ENCODE data around the gene PGAP2. TPM values are rescaled to one million over a fixed set of nuclear protein-coding genes. Genes with fewer than 3 reads are reported as not detected.

Gene PGAP2
- total RNA-seq, 2 donors from 2014 or later = 26.6 to 33.5 TPM

DNA sequence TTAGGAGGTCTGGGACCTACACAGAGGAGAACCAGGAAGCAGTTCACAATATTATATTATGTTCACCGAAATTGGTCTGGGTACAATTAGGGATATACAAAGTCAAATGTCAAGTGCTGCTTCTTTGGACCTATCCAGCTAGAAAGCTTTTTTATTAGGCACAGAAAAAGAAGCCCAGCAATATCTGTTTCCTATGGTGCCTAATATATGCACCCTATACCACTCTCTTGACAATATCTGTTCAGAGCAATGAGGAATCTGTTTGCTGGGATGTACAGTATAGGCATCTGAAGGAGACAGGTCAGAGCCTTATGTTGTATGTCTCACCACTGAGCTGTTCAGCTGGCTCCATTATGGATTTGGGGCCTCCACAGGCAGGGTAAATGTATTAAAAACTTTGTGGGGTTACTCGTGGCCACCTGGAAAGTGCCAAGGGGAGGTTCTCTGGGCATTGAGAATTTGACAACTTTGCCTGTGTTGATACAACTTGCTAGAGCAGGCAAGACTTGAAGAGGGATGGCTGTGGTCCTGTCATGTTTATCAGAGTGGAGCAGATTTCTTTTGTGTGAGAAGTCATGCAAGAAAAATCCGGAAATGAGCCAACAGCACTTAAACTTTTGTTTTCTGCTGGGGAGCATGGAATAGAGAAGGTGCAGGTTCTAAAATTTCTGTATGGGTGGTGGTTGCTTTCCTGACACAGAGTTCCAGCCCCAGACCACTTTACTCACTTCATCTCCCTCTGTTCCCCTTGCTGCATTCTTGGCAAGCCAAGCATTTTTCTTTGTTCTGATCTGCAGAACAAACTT lies 57.2 kb downstream of the PGAP2 start:
- Histone ChIP-seq H3K27ac (peak overlapping the region; percentile 19 to 30), H3K27me3 (replicated peaks; ENCODE audit: insufficient read depth) (no peaks in the 10 kb centered on the region), H3K36me3 (no peaks in the 10 kb centered on the region), H3K4me1 (replicated peaks) (peaks cover 17% of the 10 kb centered on the region), H3K9me3 (no peaks in the 10 kb centered on the region), H3K4me3 (no peak overlapping the region)
- intact Hi-C loops (cut with DNase I) = no loop called here
- WGBS = 32% methylated on average over 3 of the region's 3 CpGs
- DNase-seq (ENCODE audit: low spot score) = peak; percentile 22
- TF ChIP-seq, protein P1, sequence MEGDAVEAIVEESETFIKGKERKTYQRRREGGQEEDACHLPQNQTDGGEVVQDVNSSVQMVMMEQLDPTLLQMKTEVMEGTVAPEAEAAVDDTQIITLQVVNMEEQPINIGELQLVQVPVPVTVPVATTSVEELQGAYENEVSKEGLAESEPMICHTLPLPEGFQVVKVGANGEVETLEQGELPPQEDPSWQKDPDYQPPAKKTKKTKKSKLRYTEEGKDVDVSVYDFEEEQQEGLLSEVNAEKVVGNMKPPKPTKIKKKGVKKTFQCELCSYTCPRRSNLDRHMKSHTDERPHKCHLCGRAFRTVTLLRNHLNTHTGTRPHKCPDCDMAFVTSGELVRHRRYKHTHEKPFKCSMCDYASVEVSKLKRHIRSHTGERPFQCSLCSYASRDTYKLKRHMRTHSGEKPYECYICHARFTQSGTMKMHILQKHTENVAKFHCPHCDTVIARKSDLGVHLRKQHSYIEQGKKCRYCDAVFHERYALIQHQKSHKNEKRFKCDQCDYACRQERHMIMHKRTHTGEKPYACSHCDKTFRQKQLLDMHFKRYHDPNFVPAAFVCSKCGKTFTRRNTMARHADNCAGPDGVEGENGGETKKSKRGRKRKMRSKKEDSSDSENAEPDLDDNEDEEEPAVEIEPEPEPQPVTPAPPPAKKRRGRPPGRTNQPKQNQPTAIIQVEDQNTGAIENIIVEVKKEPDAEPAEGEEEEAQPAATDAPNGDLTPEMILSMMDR (IDR thresholded peaks at IDR 0.05) = no peak
- no peak for TF ChIP-seq POLR2AphosphoS5 (IDR thresholded peaks at IDR 0.05)
- no peak for TF ChIP-seq POLR2A (IDR thresholded peaks at IDR 0.05)

DNA sequence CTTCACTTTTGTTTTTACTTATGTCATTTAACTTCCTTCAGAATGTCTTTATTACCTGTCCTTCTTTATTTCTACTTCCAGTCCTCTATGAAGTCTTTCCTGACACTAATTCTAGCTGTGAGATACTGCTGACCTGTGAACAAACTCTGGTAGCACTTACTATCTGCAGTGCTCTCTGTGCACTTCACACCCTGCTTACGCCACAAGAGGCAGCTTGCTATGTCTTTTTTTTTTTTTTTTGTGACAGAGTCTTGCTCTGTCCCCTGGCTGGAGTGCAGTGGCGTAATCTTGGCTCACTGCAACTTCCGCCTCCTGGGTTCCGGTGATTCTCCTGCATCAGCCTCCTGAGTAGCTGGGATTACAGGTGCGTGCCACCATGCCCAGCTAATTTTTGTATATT lies 57.8 kb downstream of the PGAP2 start:
- H3K4me3 ChIP-seq = no peak overlapping the region
- intact Hi-C loops (cut with DNase I) = no loop called here
- no peak for DNase-seq (ENCODE audit: low spot score)
- H3K27ac ChIP-seq = peak overlapping the region; percentile 19 to 30
- no peak for TF ChIP-seq POLR2A (IDR thresholded peaks at IDR 0.05)
- TF ChIP-seq POLR2AphosphoS5 (IDR thresholded peaks at IDR 0.05) = no peak
- TF ChIP-seq, protein P1 (IDR thresholded peaks at IDR 0.05) = no peak
- H3K36me3 ChIP-seq = no peaks in the 10 kb centered on the region
- peaks cover 15% of the 10 kb centered on the region for H3K4me1 ChIP-seq (replicated peaks)
- no peaks in the 10 kb centered on the region for H3K9me3 ChIP-seq
- 65% methylated on average over 5 of the region's 5 CpGs for WGBS
- no peaks in the 10 kb centered on the region for H3K27me3 ChIP-seq (replicated peaks; ENCODE audit: insufficient read depth)

DNA sequence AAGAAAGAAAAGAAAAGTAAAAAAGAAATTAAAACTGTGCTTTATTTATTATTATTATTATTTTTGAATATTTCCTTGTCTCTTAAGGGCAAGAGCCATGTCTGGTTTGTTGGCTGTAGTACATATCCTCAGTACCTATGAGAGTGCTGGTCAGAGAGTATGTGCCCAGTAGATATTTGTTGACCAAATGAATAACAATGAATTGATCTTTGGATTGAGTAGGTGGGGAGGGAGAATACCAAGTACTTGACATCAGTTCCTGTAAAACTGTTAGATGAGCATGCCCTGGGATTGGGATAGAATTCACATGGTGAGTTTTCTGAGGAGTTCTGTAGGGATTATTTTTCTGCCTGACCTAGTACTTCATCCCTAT lies 58.5 kb downstream of the PGAP2 start:
- no peaks in the 10 kb centered on the region for H3K36me3 ChIP-seq
- no peak for TF ChIP-seq POLR2A (IDR thresholded peaks at IDR 0.05)
- intact Hi-C loops (cut with DNase I) = no loop called here
- no peaks in the 10 kb centered on the region for H3K9me3 ChIP-seq
- no peak overlapping the region for H3K4me3 ChIP-seq
- no peaks in the 10 kb centered on the region for H3K27me3 ChIP-seq (replicated peaks; ENCODE audit: insufficient read depth)
- DNase-seq (ENCODE audit: low spot score) = no peak
- no peak overlapping the region for H3K27ac ChIP-seq
- H3K4me1 ChIP-seq (replicated peaks) = peaks cover 15% of the 10 kb centered on the region

- no peaks in the 10 kb centered on the region for H3K9me3 ChIP-seq
- intact Hi-C loops (cut with DNase I) = no loop called here
- H3K27me3 ChIP-seq (replicated peaks; ENCODE audit: insufficient read depth) = no peaks in the 10 kb centered on the region
- 36% methylated on average over 6 of the region's 6 CpGs for WGBS
- H3K36me3 ChIP-seq = no peaks in the 10 kb centered on the region
- H3K4me3 ChIP-seq = no peak overlapping the region
- peaks cover 15% of the 10 kb centered on the region for H3K4me1 ChIP-seq (replicated peaks)
- DNase-seq (ENCODE audit: low spot score) = no peak
- TF ChIP-seq POLR2A (IDR thresholded peaks at IDR 0.05) (no peak), POLR2AphosphoS5 (IDR thresholded peaks at IDR 0.05) (no peak)
- TF ChIP-seq, protein P1 (IDR thresholded peaks at IDR 0.05) = no peak
- H3K27ac ChIP-seq = no peak overlapping the region
Measured at GRCh38 chr11:3867209-3868091, 59.1 kb downstream of the PGAP2 start.

DNA sequence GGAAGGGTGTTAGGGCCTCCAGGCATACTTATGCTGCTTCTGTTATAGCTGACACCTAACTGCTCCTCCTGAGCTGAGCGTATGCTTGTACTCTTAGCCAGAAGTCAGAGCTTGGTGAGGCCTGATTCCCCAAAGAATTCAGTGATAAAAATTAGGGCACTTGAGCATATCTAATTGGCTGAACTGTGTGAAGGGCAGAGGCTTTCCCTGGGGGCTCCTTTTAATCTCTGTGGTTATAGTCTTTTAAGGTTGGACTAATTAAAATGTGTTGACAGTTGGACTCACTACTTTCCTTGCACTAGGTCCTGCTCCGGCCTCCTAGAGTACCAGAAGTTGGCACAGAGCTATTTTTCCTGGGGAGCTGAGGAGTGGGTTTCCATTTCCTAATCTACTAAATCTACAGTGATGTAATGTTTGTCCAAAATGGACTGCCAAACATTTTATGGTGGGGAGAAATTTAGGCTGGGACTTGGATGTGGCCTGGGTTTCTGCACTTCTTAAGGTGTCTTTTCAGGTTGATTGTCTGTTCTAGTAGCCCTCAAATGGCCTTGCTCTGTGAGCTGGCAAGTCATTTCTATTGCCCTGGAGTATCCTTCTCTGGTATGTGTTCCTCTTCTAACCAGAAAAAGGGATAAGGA lies 65.5 kb downstream of the PGAP2 start:
- no peaks in the 10 kb centered on the region for H3K36me3 ChIP-seq
- intact Hi-C loops (cut with DNase I) = no loop called here
- no peak for DNase-seq (ENCODE audit: low spot score)
- H3K9me3 ChIP-seq = no peaks in the 10 kb centered on the region
- no peak overlapping the region for H3K4me3 ChIP-seq
- no peaks in the 10 kb centered on the region for H3K27me3 ChIP-seq (replicated peaks; ENCODE audit: insufficient read depth)
- 89% methylated on average over 2 of the region's 2 CpGs for WGBS
- H3K4me1 ChIP-seq (replicated peaks) = no peaks in the 10 kb centered on the region
- TF ChIP-seq, protein P1 (IDR thresholded peaks at IDR 0.05) = no peak
- no peak for TF ChIP-seq POLR2AphosphoS5 (IDR thresholded peaks at IDR 0.05)
- TF ChIP-seq POLR2A (IDR thresholded peaks at IDR 0.05) = no peak
- H3K27ac ChIP-seq = no peak overlapping the region
